Stimulated activated CD8-positive, alpha-beta memory T cell treated with anti-CD3 and anti-CD28 coated beads, Interleukin-7, amount 100 ng/mL, for 4 hours (primary cell): ENCODE results near the gene HDAC4.

Experiments used
- DNase-seq, 2 donors: peaks; one replicate each; pipeline ENCODE4 v3.0.0-alpha.2; 2020; ENCODE audit warnings: low read depth in 2 of 2

Gene HDAC4

GRCh38 chr2:239125726-239126675 lies 274.8 kb downstream of the HDAC4 start:
- DNase-seq = no peak

GRCh38 chr2:239124152-239124899 lies 276.5 kb downstream of the HDAC4 start:
- DNase-seq = no peak

GRCh38 chr2:239122421-239123110 lies 278.3 kb downstream of the HDAC4 start:
- DNase-seq = no peak

GRCh38 chr2:239121600-239122012 lies 279.2 kb downstream of the HDAC4 start:
- DNase-seq = no peak

- DNase-seq = no peak
Measured at GRCh38 chr2:239120664-239121063, 280.2 kb downstream of the HDAC4 start.

- DNase-seq = no peak
Measured at GRCh38 chr2:239119346-239120126, 281.3 kb downstream of the HDAC4 start.

- DNase-seq = no peak
Measured at GRCh38 chr2:239118675-239119211, 282.1 kb downstream of the HDAC4 start.

GRCh38 chr2:239118264-239118663 lies 282.6 kb downstream of the HDAC4 start:
- no peak for DNase-seq

GRCh38 chr2:239117831-239118230 lies 283.0 kb downstream of the HDAC4 start:
- DNase-seq = no peak

- no peak for DNase-seq
Measured at GRCh38 chr2:239116456-239117246, 284.2 kb downstream of the HDAC4 start.

- DNase-seq = no peak
Measured at GRCh38 chr2:239115616-239116015, 285.2 kb downstream of the HDAC4 start.

GRCh38 chr2:239114616-239115265 lies 286.1 kb downstream of the HDAC4 start:
- no peak for DNase-seq

- no peak for DNase-seq
Measured at GRCh38 chr2:239114119-239114581, 286.7 kb downstream of the HDAC4 start.

GRCh38 chr2:239113615-239114014 lies 287.2 kb downstream of the HDAC4 start:
- no peak for DNase-seq

GRCh38 chr2:239113171-239113570 lies 287.6 kb downstream of the HDAC4 start:
- no peak for DNase-seq

- no peak for DNase-seq
Measured at GRCh38 chr2:239112127-239112774, 288.6 kb downstream of the HDAC4 start.

GRCh38 chr2:239111401-239112100 lies 289.3 kb downstream of the HDAC4 start:
- DNase-seq = no peak

- DNase-seq = no peak
Measured at GRCh38 chr2:239110595-239111048, 290.2 kb downstream of the HDAC4 start.
